GM12878 (cell line): Measurements from ENCODE around the gene TRIM69. TPM values are rescaled to one million over a fixed set of nuclear protein-coding genes. Genes with fewer than 3 reads are reported as not detected.

Experiments
- BHLHE40 ChIP-seq, 2 experiments: fragments of 450-650 bp in 1 of 2; IDR thresholded peaks; 2 replicates each; pipeline ENCODE4 v1.6.1; 2011 to 2017; ENCODE audit warnings: low read depth in 2 of 2, borderline replicate concordance in 1 of 2, improper control_type of control experiment in 1 of 2, low read length in 1 of 2, mild to moderate bottlenecking in 1 of 2
- CEBPB ChIP-seq, 2 experiments: fragments of 150-350 bp in 1 of 2; IDR thresholded peaks; 2 replicates each; pipeline ENCODE4 v1.6.1; 2012 to 2014; ENCODE audit warnings: low read depth in 2 of 2, low read length in 2 of 2, borderline replicate concordance in 1 of 2, inconsistent platforms in 1 of 2
- CTCF ChIP-seq, 3 experiments: IDR thresholded peaks in 2 of 3; conservative IDR thresholded peaks in 1 of 3; 2 replicates each; pipeline ENCODE4 v1.5.1; 2011; ENCODE audit warnings: low read depth in 3 of 3, low read length in 3 of 3, mild to moderate bottlenecking in 3 of 3, control low read depth in 2 of 3, moderate library complexity in 2 of 3, inconsistent platforms in 1 of 3, mixed read lengths in 1 of 3; ENCODE audit not compliant: control insufficient read depth in 2 of 3, insufficient read depth in 1 of 3; ENCODE audit errors: extremely low read depth in 1 of 3
- E4F1 ChIP-seq: fragments of 450-650 bp; IDR thresholded peaks from 2 replicates; pipeline ENCODE4 v1.6.1; 2018; ENCODE audit warnings: borderline replicate concordance, mild to moderate bottlenecking; ENCODE audit not compliant: partially characterized antibody
- HCFC1 ChIP-seq: fragments of 150-350 bp; IDR thresholded peaks from 2 replicates; pipeline ENCODE4 v1.6.1; 2014; ENCODE audit warnings: low read length
- MAX ChIP-seq: IDR thresholded peaks from 2 replicates; pipeline ENCODE4 v1.6.1; 2012; ENCODE audit warnings: low read depth, low read length, improper control_type of control experiment
- MTA2 ChIP-seq: fragments of 450-650 bp; IDR thresholded peaks from 2 replicates; pipeline ENCODE4 v1.6.1; 2016; ENCODE audit warnings: low read depth, mild to moderate bottlenecking, moderate library complexity
- MXI1 ChIP-seq: fragments of 150-350 bp; IDR thresholded peaks from 2 replicates; pipeline ENCODE4 v1.6.1; 2011; ENCODE audit warnings: low read depth, mild to moderate bottlenecking, inconsistent platforms, low read length, improper control_type of control experiment
- NFYA ChIP-seq: IDR thresholded peaks from 2 replicates; pipeline ENCODE4 v1.6.1; 2011; ENCODE audit warnings: low read depth, mild to moderate bottlenecking, low read length, improper control_type of control experiment, borderline replicate concordance
- NR2F1 ChIP-seq: fragments of 450-650 bp; conservative IDR thresholded peaks from 2 replicates; pipeline ENCODE4 v1.6.1; 2017; ENCODE audit warnings: mild to moderate bottlenecking
- PAX5 ChIP-seq: IDR thresholded peaks from 2 replicates; pipeline ENCODE4 v1.6.1; 2011; ENCODE audit warnings: low read depth, low read length, borderline replicate concordance
- POLR2A ChIP-seq: IDR thresholded peaks from 2 replicates; pipeline ENCODE4 v1.6.1; 2011; ENCODE audit warnings: low read depth, mild to moderate bottlenecking, low read length
- POLR2AphosphoS5 ChIP-seq: IDR thresholded peaks from 2 replicates; pipeline ENCODE4 v1.6.1; 2011; ENCODE audit warnings: mild to moderate bottlenecking, low read length, inconsistent platforms
- RFX5 ChIP-seq: IDR thresholded peaks from 2 replicates; pipeline ENCODE4 v1.6.1; 2011; ENCODE audit warnings: low read depth, low read length, improper control_type of control experiment
- SKIL ChIP-seq: fragments of 450-650 bp; IDR thresholded peaks from 2 replicates; pipeline ENCODE4 v1.6.1; 2017; ENCODE audit warnings: mild to moderate bottlenecking, low read depth, inconsistent platforms; ENCODE audit not compliant: poor library complexity, severe bottlenecking
- SMAD1 ChIP-seq: fragments of 450-650 bp; IDR thresholded peaks from 2 replicates; pipeline ENCODE4 v1.6.1; 2018; ENCODE audit warnings: mild to moderate bottlenecking, low read depth; ENCODE audit not compliant: partially characterized antibody
- SMARCA5 ChIP-seq: fragments of 450-650 bp; IDR thresholded peaks from 2 replicates; pipeline ENCODE4 v1.6.1; 2017; ENCODE audit warnings: mild to moderate bottlenecking
- STAT1 ChIP-seq: fragments of 450-650 bp; conservative IDR thresholded peaks from 2 replicates; pipeline ENCODE4 v1.6.1; 2014; ENCODE audit warnings: antibody characterized with exemption, mild to moderate bottlenecking
- YBX1 ChIP-seq: fragments of 450-650 bp; IDR thresholded peaks from 2 replicates; pipeline ENCODE4 v1.6.1; 2016; ENCODE audit warnings: antibody characterized with exemption
- YY1 ChIP-seq: IDR thresholded peaks from 2 replicates; pipeline ENCODE4 v1.6.1; 2011; ENCODE audit warnings: low read depth, mild to moderate bottlenecking, low read length
- ZBED1 ChIP-seq: IDR thresholded peaks from 2 replicates; pipeline ENCODE4 v1.6.1; 2016; ENCODE audit warnings: borderline replicate concordance
- ZNF217 ChIP-seq: fragments of 450-650 bp; IDR thresholded peaks from 2 replicates; pipeline ENCODE4 v1.6.1; 2017; ENCODE audit warnings: antibody characterized with exemption, mild to moderate bottlenecking
- ZNF24 ChIP-seq: fragments of 450-650 bp; IDR thresholded peaks from 2 replicates; pipeline ENCODE4 v1.6.1; 2017; ENCODE audit warnings: antibody characterized with exemption, mild to moderate bottlenecking
- polyA plus RNA-seq, 11 experiments: library from polyadenylated mRNA; depleted of rRNA in 4 of 11; unstranded in 6 of 11; stranded (reverse) in 5 of 11; fragments of >200 nt; fragmentation: Nextera tagmentation in 4 of 11; fragmentation: Illumina TruSeq in 1 of 11; extraction: Ambion mirVana in 4 of 11; extraction: Trizol in 1 of 11; gene quantifications; 1 replicate in 1 of 11; 2 replicates in 10 of 11; pipeline versions ENCODE4 v1.2.1 to v1.2.3, GENCODE V29; 2011 to 2016; ENCODE audit warnings: inconsistent platforms in 2 of 11, missing spikeins in 2 of 11, low read depth in 1 of 11
- total RNA-seq, 4 experiments: library from RNA; depleted of rRNA in 3 of 4; stranded (reverse); fragments of >200 nt in 3 of 4; fragmentation: Illumina TruSeq in 1 of 4; extraction: Trizol in 1 of 4; gene quantifications; 2 replicates each; pipeline versions ENCODE4 v1.2.1 to v1.2.3, GENCODE V29; 2013 to 2021

The TRIM69 gene
- total and polyA plus RNA-seq, 10 of the 15 experiments (the other 5 are each of a cell fraction or from before 2014, with no cell fraction given) = 11.2 to 52.7 (median 37.8) TPM

GRCh38 chr15:44726568-44727484 lies 9.5 kb upstream of the TRIM69 start (continued):
- no peak for TF ChIP-seq SMARCA5
- peak; percentile 96 for TF ChIP-seq POLR2A
- no peak for TF ChIP-seq ZNF217
- TF ChIP-seq BHLHE40 (IDR thresholded peaks at IDR 0.05; ENCODE audit: borderline replicate concordance in 1 of 2, low read depth in 2 of 2, low read length in 1 of 2) = peak in 1 of 2 experiments; percentile 22; a peak in 1 of 4 replicates
- TF ChIP-seq PAX5 = peak; percentile 69; the same call in 1 of the 2 replicates
- TF ChIP-seq NFYA = no peak
- TF ChIP-seq YY1 = peak; percentile 62
- peak; percentile 35 for TF ChIP-seq MXI1
- TF ChIP-seq MAX = no peak
- no peak for TF ChIP-seq YBX1
- TF ChIP-seq CEBPB (IDR thresholded peaks at IDR 0.05; ENCODE audit: borderline replicate concordance in 1 of 2, low read depth in 2 of 2, low read length in 2 of 2) = peak in 1 of 2 experiments; percentile 82; a peak in 2 of 4 replicates
- TF ChIP-seq MTA2 = peak; percentile 45
- TF ChIP-seq HCFC1 = 0 out of 2 replicates have a peak, but pooled peaks have one; percentile 19
- TF ChIP-seq POLR2AphosphoS5 = peak; percentile 99
- no peak for TF ChIP-seq STAT1
- TF ChIP-seq SMAD1 = peak; percentile 81
- TF ChIP-seq ZNF24 = peak; percentile 6; the same call in 1 of the 2 replicates
- TF ChIP-seq RFX5 = no peak
- TF ChIP-seq NR2F1 = 0 out of 2 replicates have a peak, but pooled peaks have one; percentile 29
- no peak for TF ChIP-seq E4F1
- no peak; a peak in 1 of 6 replicates for TF ChIP-seq CTCF (IDR thresholded peaks at IDR 0.05 in 2 of 3, conservative IDR thresholded peaks at IDR 0.05 in 1 of 3; ENCODE audit: control insufficient read depth in 2 of 3, extremely low read depth in 1 of 3, insufficient read depth in 1 of 3, low read depth in 3 of 3, low read length in 3 of 3)
- peak; percentile 63 for TF ChIP-seq SKIL
- TF ChIP-seq ZBED1 = peak; percentile 99
